MCF 10A (cell line): ENCODE measurements around the gene MBL2. TPM values are rescaled to one million over a fixed set of nuclear protein-coding genes. Genes with fewer than 3 reads are reported as not detected.

Experiments
- BruUV-seq: library from RNA; stranded (reverse); fragments of 400-500 nt; replicated peaks from 2 replicates; lab custom pipeline; 2021; lab: Mats Ljungman, UMichigan
- CTCF ChIA-PET: fragments of 300-600 bp; sonication (Branson Sonifier 250); formaldehyde crosslinking; extraction: SDS; loops from one replicate; lab custom pipeline; 2021; ENCODE audit warnings: antibody characterized with exemption, inconsistent platforms; lab: Yijun Ruan, JAX
- POLR2A ChIA-PET: fragments of 300-600, 350-650 bp; sonication (Branson Sonifier 250); formaldehyde crosslinking; extraction: SDS; loops from one replicate; lab custom pipeline; 2020; ENCODE audit warnings: antibody characterized with exemption, inconsistent platforms; lab: Yijun Ruan, JAX
- DNase-seq: peaks from one replicate; pipeline ENCODE4 v3.0.0-alpha.2; 2018; ENCODE audit not compliant: unreplicated experiment
- H3K27ac Mint-ChIP-seq: one replicate; pipeline ENCODE4 v1.8.0; 2022; ENCODE audit warnings: mild to moderate bottlenecking, low read depth, mixed read lengths; ENCODE audit not compliant: unreplicated experiment
- H3K27me3 Mint-ChIP-seq: one replicate; pipeline ENCODE4 v1.8.0; 2022; ENCODE audit warnings: mixed read lengths; ENCODE audit not compliant: insufficient read depth, unreplicated experiment
- H3K36me3 Mint-ChIP-seq: one replicate; pipeline ENCODE4 v1.8.0; 2022; ENCODE audit warnings: mild to moderate bottlenecking, moderate library complexity, mixed read lengths; ENCODE audit not compliant: insufficient read depth, unreplicated experiment
- H3K4me1 Mint-ChIP-seq: one replicate; pipeline ENCODE4 v1.8.0; 2022; ENCODE audit warnings: mixed read lengths; ENCODE audit not compliant: insufficient read depth, unreplicated experiment
- H3K4me3 Mint-ChIP-seq: one replicate; pipeline ENCODE4 v1.8.0; 2022; ENCODE audit warnings: mild to moderate bottlenecking, moderate library complexity, mixed read lengths; ENCODE audit not compliant: unreplicated experiment
- H3K9me3 Mint-ChIP-seq: one replicate; pipeline ENCODE4 v1.8.0; 2022; ENCODE audit warnings: mixed read lengths; ENCODE audit not compliant: unreplicated experiment
- intact Hi-C: fragments of 100-400 bp; cut with micrococcal nuclease; formaldehyde crosslinking; loops from 2 replicates; pipeline ENCODE4 v1.14.1; 2022
- total RNA-seq: library from RNA; stranded (reverse); gene quantifications from 2 replicates; pipeline ENCODE4 v1.2.3, GENCODE V29; 2022
- TF ChIP-seq, protein P1 (sequence below): fragments of 200-600 bp; IDR thresholded peaks from one replicate; pipeline ENCODE4 v1.8.0; 2022; ENCODE audit warnings: antibody characterized with exemption, mild to moderate bottlenecking; ENCODE audit not compliant: unreplicated experiment

MBL2 gene
- total RNA-seq, 1 experiment from 2014 or later = not detected

DNA sequence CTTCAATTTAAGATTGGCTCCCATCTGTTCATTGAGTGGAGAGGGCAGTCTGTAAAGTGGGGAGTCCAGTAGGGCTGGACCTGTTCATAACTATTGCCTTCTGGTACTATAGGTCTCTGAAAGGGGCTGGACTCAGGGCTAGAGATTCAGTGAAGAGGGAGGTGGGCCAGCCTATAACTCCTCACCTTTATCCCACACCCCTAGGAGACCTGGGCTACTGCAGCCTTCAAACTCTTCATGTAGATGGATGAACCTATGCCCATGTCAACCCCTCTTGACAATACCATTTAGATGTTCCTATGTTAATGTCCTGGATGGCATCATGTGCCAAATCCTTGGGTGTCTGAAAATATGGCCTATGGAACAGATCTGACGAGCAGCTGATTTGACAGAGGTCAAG is 22.0 kb downstream of the MBL2 start:
- TF ChIP-seq, protein P1, sequence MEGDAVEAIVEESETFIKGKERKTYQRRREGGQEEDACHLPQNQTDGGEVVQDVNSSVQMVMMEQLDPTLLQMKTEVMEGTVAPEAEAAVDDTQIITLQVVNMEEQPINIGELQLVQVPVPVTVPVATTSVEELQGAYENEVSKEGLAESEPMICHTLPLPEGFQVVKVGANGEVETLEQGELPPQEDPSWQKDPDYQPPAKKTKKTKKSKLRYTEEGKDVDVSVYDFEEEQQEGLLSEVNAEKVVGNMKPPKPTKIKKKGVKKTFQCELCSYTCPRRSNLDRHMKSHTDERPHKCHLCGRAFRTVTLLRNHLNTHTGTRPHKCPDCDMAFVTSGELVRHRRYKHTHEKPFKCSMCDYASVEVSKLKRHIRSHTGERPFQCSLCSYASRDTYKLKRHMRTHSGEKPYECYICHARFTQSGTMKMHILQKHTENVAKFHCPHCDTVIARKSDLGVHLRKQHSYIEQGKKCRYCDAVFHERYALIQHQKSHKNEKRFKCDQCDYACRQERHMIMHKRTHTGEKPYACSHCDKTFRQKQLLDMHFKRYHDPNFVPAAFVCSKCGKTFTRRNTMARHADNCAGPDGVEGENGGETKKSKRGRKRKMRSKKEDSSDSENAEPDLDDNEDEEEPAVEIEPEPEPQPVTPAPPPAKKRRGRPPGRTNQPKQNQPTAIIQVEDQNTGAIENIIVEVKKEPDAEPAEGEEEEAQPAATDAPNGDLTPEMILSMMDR = no peak
- no peak for DNase-seq
- ChIA-PET POLR2A (no interaction called here), CTCF (interaction anchor here (1.0 to 2.7 kb wide), 3 partner anchors 10 to 106 kb away, joined by 3 to 11 read pairs (median 3); no protein-coding TSS in a partner anchor)
- no peaks in the 10 kb centered on the region for H3K36me3 Mint-ChIP-seq
- peaks cover 6% of the 10 kb centered on the region for H3K4me1 Mint-ChIP-seq
- BruUV-seq = no TSS peak
- no peak overlapping the region for H3K27ac Mint-ChIP-seq
- peaks cover 13% of the 10 kb centered on the region for H3K9me3 Mint-ChIP-seq
- H3K27me3 Mint-ChIP-seq = no peaks in the 10 kb centered on the region
- H3K4me3 Mint-ChIP-seq = no peak overlapping the region
- intact Hi-C loops = no loop called here

DNA sequence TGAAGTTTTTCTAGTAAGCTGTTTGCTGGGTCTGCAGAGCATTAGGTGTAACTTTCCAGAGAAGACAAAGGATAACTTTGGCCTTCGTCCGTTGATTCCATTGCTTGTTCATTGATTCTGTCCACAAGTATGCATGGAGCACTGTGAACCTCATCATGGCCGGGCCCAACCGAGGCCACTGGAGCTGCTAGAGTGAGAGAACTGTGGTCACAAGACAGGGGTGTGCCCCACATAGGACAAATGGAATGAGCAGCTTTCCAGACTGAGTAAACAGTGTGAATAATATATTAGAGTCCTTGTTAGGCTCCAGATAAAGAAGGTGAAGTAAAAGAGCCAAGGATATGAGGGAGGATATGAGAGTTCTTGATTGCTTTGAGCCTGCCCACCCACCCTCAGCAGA is 24.9 kb downstream of the MBL2 start:
- H3K36me3 Mint-ChIP-seq = no peaks in the 10 kb centered on the region
- BruUV-seq = no TSS peak
- POLR2A ChIA-PET = no interaction called here
- peaks cover 13% of the 10 kb centered on the region for H3K9me3 Mint-ChIP-seq
- H3K4me1 Mint-ChIP-seq = no peaks in the 10 kb centered on the region
- intact Hi-C loops = no loop called here
- no peaks in the 10 kb centered on the region for H3K27me3 Mint-ChIP-seq
- no peak overlapping the region for H3K4me3 Mint-ChIP-seq
- CTCF ChIA-PET = interaction anchor here (0.7 to 8.7 kb wide), 3 partner anchors 8 to 103 kb away, joined by 3 to 459 read pairs (median 7); partner anchors contain the start of gene MBL2
- DNase-seq = no peak
- TF ChIP-seq, protein P1 = no peak
- no peak overlapping the region for H3K27ac Mint-ChIP-seq

DNA sequence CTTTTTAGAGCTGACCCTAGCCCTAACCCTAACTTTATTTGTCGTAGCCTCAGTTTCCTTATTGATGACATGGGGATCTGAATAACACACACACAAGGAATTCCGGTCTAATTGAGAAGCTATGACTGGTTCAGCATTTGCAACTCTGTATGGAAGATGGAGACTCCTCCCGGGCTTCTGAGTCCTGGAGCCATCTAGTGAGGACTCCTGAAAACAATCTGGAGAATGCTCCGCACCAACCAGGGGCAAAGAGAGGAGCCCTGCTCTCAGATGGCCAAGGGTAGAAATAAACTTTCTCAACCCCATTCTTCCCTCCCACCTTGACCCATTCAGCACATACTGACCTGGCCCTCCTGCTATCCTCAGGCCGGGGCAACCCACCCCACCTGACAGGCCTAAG is 26.4 kb downstream of the MBL2 start:
- TF ChIP-seq, protein P1 = no peak
- no TSS peak for BruUV-seq
- DNase-seq = peak; percentile 8
- intact Hi-C loops = no loop called here
- Mint-ChIP-seq H3K27me3 (no peaks in the 10 kb centered on the region), H3K27ac (no peak overlapping the region), H3K4me1 (peaks cover 6% of the 10 kb centered on the region), H3K36me3 (no peaks in the 10 kb centered on the region), H3K9me3 (peaks cover 13% of the 10 kb centered on the region), H3K4me3 (no peak overlapping the region)
- ChIA-PET CTCF (interaction anchor here (0.5 to 8.7 kb wide), 8 partner anchors 9 to 491 kb away, joined by 3 to 459 read pairs (median 3); partner anchors contain the start of gene MBL2), POLR2A (no interaction called here)

DNA sequence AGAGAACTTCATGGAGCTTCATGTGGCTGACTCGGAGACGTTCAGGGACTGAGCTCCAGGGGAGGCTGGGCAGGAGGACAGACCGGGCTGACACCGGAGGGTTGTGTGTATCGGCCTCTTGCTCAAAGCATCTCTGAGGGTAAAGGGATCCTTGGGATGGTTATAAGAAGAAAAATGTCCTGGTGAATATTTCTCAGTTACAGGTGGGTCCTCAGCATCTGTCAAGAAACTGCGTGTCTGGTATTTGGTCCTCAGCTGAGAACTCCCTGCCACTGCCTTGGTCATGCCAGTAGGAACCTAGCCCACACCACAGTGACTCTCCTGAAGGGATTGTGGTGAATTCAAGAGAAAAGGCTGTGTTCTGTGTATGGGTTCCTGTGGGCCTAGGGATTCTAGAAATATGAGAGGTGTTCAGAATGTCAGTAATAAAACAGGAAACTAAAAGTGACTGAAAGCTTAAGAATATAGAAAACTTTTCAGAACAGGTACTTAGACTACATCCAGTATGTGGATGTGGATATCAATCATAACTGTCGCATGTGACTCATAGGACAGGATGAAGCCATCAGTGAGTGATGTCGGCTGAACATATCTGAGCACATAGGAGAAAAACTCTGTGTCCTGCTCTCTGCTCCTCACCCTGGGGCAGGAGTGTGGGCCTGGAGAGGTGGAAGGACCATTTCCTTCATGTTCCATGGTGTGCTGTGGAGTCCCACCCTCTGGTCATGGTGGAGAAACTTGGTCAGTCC is 28.4 kb downstream of the MBL2 start:
- CTCF ChIA-PET = interaction anchor here (0.6 to 8.7 kb wide), 4 partner anchors 11 to 1044 kb away, joined by 3 to 459 read pairs (median 18); partner anchors contain the start of gene MBL2
- Mint-ChIP-seq H3K36me3 (no peaks in the 10 kb centered on the region), H3K9me3 (peaks cover 7% of the 10 kb centered on the region), H3K27ac (no peak overlapping the region), H3K4me3 (no peak overlapping the region), H3K27me3 (no peaks in the 10 kb centered on the region), H3K4me1 (peaks cover 6% of the 10 kb centered on the region)
- TF ChIP-seq, protein P1 = no peak
- intact Hi-C loops = no loop called here
- BruUV-seq = no TSS peak
- peak; percentile 13 for DNase-seq
- POLR2A ChIA-PET = no interaction called here
